Measurements from ENCODE around the gene CFAP20.
A peak's percentile ranks its signal among the peaks of the same experiment; 100 is the strongest.

The CFAP20 gene

GRCh38 chr16:58129097-58129936, at the start of gene CFAP20:
Gene CFAP20, minus strand, starts transcription at chr16:58129381. Its CDS starts 266 bp downstream, at chr16:58129115.
- FAIRE-seq (peak; percentile 93), DNase-seq (ENCODE audit: low spot score) (peak; percentile 94)

- FAIRE-seq (no peak), DNase-seq (ENCODE audit: low spot score) (no peak)
Measured at GRCh38 chr16:58177353-58177710, 48.2 kb upstream of the CFAP20 start.

GRCh38 chr16:58176608-58177352, 47.6 kb upstream of the CFAP20 start:
- no peak for FAIRE-seq
- DNase-seq (ENCODE audit: low spot score) = no peak

GRCh38 chr16:58170223-58170622, 41.0 kb upstream of the CFAP20 start:
- no peak for DNase-seq (ENCODE audit: low spot score)
- no peak for FAIRE-seq

- no peak for DNase-seq (ENCODE audit: low spot score)
- no peak for FAIRE-seq
Measured at GRCh38 chr16:58160855-58161254, 31.7 kb upstream of the CFAP20 start.

- no peak for FAIRE-seq
- no peak for DNase-seq (ENCODE audit: low spot score)
Measured at GRCh38 chr16:58158725-58159124, 29.5 kb upstream of the CFAP20 start.

- no peak for DNase-seq (ENCODE audit: low spot score)
- no peak for FAIRE-seq
Measured at GRCh38 chr16:58157951-58158540, 28.9 kb upstream of the CFAP20 start.

GRCh38 chr16:58157239-58157638, 28.1 kb upstream of the CFAP20 start:
- DNase-seq (ENCODE audit: low spot score) = no peak
- FAIRE-seq = no peak

- DNase-seq (ENCODE audit: low spot score) (no peak), FAIRE-seq (no peak)
Measured at GRCh38 chr16:58155839-58156238, 26.7 kb upstream of the CFAP20 start.

GRCh38 chr16:58154345-58154744, 25.2 kb upstream of the CFAP20 start:
- no peak for FAIRE-seq
- DNase-seq (ENCODE audit: low spot score) = no peak

GRCh38 chr16:58152246-58152868, 23.2 kb upstream of the CFAP20 start:
- no peak for DNase-seq (ENCODE audit: low spot score)
- FAIRE-seq = no peak

GRCh38 chr16:58148526-58148925, 19.3 kb upstream of the CFAP20 start:
- FAIRE-seq (no peak), DNase-seq (ENCODE audit: low spot score) (no peak)

- no peak for DNase-seq (ENCODE audit: low spot score)
- FAIRE-seq = no peak
Measured at GRCh38 chr16:58148099-58148498, 18.9 kb upstream of the CFAP20 start.

GRCh38 chr16:58138852-58139251, 9.7 kb upstream of the CFAP20 start:
- DNase-seq (ENCODE audit: low spot score) (no peak), FAIRE-seq (no peak)

GRCh38 chr16:58137581-58137980, 8.4 kb upstream of the CFAP20 start:
- FAIRE-seq (no peak), DNase-seq (ENCODE audit: low spot score) (no peak)

GRCh38 chr16:58128711-58129096, 477 bp downstream of the CFAP20 start:
- no peak for FAIRE-seq
- DNase-seq (ENCODE audit: low spot score) = peak; percentile 42

GRCh38 chr16:58128181-58128631, 975 bp downstream of the CFAP20 start:
- DNase-seq (ENCODE audit: low spot score) = no peak
- FAIRE-seq = no peak

GRCh38 chr16:58127634-58128033, 1.5 kb downstream of the CFAP20 start:
- FAIRE-seq = no peak
- DNase-seq (ENCODE audit: low spot score) = no peak

GRCh38 chr16:58127033-58127556, 2.1 kb downstream of the CFAP20 start:
- no peak for DNase-seq (ENCODE audit: low spot score)
- no peak for FAIRE-seq

- no peak for FAIRE-seq
- DNase-seq (ENCODE audit: low spot score) = no peak
Measured at GRCh38 chr16:58126451-58126961, 2.7 kb downstream of the CFAP20 start.

- no peak for FAIRE-seq
Measured at GRCh38 chr16:58125781-58126335, 3.3 kb downstream of the CFAP20 start.

More at GRCh38 chr16:58125781-58126335, 3.3 kb downstream of the CFAP20 start:
- no peak for DNase-seq (ENCODE audit: low spot score)

Data from urothelium cell line (cell line).